Cerebellar cortex (tissue), 1 donor: ENCODE results near the gene HOXA11.

ENCODE experiments used
- DNase-seq: peaks from one replicate; pipeline ENCODE4 v3.0.0-alpha.2; 2015; ENCODE audit warnings: low spot score

The HOXA11 gene

DNA sequence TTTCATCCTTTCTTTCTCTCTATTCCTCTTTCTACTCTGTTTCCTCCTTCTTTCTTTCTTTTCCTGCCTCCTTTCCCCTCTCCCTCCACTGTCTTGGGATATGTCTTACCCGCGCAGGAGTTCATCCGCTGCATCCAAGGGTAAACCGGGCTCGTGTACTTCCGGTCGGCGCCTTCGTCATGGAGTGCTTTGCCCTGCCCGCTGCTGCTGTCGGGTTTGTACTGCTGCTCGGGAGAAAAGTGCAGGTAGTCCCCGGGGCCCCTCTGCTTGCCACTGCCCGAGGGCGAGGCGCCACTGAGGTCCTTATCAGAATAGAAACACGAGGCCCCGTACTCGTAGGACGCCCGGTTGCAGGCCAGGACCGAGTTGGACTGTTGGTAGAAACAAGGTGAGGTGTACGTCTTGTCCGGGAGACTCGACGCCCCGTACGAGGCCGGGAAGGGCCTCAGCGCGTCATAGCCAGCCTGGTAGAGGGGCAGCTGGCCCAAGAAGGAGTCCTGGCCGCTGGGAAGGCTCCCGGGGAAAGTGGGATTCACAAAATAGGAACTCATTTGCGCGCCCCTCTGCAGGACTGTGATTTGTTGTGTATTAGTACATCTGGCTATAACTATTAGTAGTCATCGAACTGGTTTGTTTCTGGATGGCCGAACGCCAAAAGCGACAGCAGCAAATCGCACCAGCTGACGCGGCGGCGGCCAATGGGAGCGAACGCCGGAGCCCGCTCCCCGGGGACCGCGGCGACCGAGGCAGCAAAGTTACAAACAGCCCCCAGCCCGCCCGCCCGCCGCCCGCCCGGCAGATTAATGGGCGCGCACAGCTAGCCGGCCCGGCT lies 37.6 kb downstream of the HOXA11 start, which contains the start of gene HOXA6:
HOXA6 (minus strand) TSS at position 576 of the 832 bp plus-strand sequence; CDS start at position 551, 25 bp downstream.
- DNase-seq, result no peak

GRCh38 chr7:27146491-27147198 lies 38.4 kb downstream of the HOXA11 start:
- DNase-seq, result no peak

GRCh38 chr7:27145914-27146412 lies 39.1 kb downstream of the HOXA11 start:
- DNase-seq, result no peak

GRCh38 chr7:27145165-27145913 lies 39.7 kb downstream of the HOXA11 start:
- no peak for DNase-seq

DNA sequence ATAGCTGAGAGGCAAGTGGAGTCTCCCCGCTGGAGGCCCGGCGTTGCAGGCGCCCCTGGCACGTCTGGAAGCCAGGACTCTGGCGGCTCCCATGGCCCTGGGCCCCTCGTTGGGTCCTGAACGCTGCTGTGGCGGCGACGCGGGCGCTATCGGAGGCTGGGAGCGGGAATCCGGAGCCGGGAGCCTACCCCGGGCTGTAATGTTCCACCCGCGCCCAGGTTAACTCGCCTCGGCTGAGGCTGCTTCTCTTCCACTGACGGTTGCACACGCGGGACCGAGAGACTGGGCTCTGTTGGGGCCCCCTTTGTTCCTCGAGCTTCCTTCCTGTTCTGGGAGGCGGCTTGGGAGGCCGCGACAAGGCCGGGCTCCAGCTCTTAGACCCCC lies 40.3 kb downstream of the HOXA11 start:
- no peak for DNase-seq

DNA sequence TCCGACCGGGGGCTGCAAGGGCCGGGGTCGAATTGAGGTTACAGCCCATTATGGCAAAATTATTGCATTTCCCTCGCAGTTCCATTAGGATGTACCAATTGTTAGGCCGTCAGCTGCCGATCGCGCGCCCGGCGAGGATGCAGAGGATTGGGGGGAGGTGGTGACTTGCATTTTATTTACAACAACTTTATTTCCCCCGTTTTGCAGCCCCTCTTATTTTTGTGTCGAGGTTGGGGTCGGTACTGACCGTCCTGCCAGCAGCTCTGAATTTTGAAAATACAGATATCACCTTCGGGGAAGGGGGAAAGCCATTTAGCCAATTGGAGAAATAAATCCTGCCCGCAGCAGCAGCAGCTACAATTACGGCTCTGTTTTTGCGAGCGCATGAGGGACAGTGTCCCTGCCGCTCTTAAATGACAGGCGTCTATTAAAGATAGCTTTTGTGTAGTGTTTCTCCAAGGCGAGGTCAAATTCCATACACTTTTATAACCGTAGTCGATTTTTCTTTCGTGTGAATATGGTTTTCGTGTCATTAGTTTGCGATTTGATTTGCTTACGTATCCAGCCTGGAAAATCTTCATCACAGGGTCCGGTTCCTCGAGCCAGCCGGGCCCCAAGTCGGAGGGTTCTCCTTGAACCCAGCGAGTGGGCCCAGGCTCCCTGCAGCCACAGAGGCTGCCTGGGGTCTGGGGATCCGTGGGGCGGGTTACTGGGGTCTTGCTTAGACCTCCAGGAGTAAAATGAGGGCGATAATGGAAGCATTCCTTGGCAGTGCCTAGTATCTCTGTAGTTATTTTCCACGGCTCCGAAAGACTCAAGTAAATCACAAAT lies 40.9 kb downstream of the HOXA11 start:
- no peak for DNase-seq

GRCh38 chr7:27143023-27143949 lies 41.7 kb downstream of the HOXA11 start, which contains the start of gene HOXA5:
Gene HOXA5, minus strand, starts transcription at chr7:27143681. Its CDS starts 74 bp downstream, at chr7:27143607.
- no peak for DNase-seq

DNA sequence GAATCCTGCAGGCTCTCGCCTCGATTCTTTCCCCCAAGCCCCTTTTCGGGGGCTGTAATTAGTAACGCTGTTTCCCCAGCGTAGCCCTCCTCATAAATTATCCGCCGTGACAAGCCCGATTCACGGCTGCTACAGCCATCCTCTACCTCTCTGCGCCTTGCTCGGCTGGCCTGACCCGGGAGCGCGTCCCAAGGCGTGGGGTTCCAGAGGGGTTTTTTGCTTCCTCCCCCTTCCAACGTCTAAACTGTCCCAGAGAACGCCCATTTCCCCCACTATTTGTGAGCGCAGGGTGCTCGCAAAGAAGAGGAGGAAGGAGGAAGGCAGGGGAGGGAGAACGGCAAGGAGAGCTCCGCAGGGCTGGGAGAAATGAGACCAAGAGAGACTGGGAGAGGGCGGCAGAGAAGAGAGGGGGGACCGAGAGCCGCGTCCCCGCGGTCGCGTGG lies 42.4 kb downstream of the HOXA11 start:
- DNase-seq, result no peak

DNA sequence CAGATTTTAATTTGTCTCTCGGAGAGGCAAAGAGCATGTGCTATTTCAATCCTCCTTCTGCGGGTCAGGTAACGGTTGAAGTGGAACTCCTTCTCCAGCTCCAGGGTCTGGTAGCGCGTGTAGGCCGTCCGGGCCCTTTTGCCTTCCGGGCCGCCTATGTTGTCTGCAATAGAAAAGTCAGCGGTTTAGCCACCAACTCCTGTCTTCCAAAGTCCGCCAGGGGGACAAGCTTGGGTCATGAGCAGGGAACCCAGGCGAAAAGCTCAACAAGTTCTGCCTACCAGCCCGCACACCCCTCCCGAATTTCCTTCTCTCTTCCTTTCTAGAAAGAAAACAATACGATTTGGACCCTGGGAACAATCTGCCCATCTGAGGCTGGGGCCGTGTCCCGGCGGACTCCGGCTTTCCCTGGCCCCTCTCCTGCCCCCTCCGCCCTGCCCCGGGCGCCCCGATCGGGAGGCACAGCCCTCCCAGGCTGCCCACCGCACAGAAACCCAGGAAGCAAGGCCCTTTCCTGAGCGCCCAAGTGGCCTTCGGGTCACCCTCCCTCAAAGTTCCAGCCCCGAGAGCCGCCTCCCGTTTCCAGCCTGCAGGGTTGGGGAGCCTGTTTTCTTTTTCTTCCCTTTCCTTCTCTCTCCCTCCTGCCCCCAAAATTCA lies 43.0 kb downstream of the HOXA11 start:
- no peak for DNase-seq

DNA sequence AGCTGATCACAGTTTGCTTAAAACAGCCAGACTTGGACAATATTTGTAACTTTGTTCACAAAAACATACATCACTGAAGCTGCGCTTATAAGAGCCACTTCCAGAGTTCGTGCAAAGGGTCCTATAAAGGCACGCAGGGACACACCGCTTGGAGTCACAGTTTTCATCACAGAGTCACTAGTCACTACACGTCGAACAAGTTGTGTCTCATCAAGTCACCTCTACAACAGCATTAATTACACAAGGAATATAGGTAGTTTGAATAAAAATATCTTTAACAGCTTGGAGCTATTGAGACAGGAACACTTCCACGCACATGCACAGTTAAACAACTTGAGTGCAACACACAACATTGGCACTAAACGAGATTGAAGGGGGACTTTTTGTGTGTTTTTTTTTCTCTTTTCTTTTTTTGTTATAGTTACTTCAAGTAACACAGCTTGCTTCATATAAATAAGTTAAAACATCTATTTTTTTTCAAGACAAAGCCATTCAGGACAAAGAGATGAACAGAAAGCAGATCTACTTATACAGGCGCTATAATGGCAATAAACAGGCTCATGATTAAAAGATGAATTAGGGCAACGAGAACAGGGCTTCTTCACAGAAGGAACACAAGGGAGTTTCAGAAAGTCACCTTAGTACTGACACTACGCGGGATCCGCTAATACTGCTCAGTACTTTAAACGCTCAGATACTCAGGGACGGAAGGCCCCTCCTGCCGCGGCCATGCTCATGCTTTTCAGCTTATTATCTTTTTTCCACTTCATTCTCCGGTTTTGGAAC lies 43.7 kb downstream of the HOXA11 start:
- DNase-seq, result no peak

GRCh38 chr7:27140126-27140857 lies 44.7 kb downstream of the HOXA11 start:
- no peak for DNase-seq

- DNase-seq, result no peak
These were observed 45.5 kb downstream of the HOXA11 start for GRCh38 chr7:27139334-27140125.

GRCh38 chr7:27138985-27139333 lies 46.1 kb downstream of the HOXA11 start:
- DNase-seq, result no peak

DNA sequence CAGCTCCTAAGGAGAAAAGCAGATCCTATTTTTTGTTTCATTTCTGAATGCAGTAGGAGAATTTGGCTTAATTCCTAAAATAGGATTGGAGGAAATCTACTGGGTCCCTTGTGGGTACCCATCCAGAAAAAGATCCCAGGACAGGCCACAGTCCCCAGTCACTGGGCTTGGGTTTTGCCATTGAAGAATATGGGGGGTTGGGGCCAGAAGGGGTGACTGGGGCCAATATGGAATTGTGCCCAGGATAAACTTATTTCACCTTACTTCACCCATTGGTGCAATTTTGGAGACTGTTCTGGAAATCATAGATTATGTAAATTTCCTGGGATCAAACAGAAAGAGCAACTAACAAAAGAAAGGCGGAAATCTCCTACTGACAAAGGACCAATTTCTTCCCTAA lies 46.6 kb downstream of the HOXA11 start:
- no peak for DNase-seq

- DNase-seq, result no peak
These were observed 47.3 kb downstream of the HOXA11 start for GRCh38 chr7:27137640-27138315.

GRCh38 chr7:27134392-27134791 lies 50.6 kb downstream of the HOXA11 start:
- DNase-seq, result no peak
